ENCODE measurements around the gene EIF3F.

The EIF3F gene

DNA sequence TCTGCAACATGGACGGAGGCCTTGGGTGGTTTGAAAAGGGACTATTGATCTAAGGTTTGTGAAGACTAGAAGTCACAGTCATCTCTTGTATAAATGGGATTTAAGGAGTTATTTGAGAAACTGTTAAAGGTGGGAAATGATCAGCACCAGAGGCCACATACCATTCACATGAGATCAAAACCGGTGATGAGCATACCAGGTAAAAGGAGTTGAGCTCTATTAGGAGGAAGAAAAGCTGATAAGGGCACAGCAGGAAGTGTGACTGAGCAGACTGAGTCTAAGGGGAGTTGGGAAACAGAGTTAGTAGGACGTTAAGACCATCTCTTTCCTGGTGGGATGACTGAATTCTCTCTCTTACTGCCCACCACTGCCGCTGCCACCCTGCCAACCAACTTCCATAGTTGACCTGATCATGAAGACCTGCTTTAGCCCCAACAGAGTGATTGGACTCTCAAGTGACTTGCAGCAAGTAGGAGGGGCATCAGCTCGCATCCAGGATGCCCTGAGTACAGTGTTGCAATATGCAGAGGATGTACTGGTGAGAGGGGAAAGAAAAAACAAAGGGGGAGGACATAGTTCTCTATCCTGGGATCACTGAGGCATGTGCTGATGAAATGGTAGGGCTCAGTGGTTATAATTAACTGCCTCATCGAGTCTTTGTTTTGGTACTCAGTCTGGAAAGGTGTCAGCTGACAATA is 7.6 kb downstream of the EIF3F start:
- no peak for DNase-seq

- no peak for DNase-seq
Observed at GRCh38 chr11:7999795-8000194, 12.7 kb downstream of the EIF3F start.

DNA sequence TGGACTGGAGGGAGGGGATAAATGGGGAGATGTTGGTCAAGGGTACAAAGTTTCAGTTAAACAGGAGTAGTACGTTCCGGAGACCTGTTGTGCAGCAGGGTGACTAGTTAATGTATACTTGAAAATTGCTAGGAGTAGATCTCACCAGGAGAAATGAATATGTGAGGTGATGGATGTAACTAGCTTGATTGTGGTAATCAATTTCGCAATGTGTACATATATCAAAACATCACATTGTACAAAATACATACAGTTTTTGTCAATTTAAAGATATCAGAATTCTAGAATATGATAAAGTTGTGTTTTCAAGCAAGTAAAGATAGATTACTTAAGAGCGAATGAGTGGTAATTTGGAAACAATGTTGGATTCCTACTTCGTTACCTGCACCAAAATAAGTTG is 13.3 kb downstream of the EIF3F start:
- DNase-seq = no peak

DNA sequence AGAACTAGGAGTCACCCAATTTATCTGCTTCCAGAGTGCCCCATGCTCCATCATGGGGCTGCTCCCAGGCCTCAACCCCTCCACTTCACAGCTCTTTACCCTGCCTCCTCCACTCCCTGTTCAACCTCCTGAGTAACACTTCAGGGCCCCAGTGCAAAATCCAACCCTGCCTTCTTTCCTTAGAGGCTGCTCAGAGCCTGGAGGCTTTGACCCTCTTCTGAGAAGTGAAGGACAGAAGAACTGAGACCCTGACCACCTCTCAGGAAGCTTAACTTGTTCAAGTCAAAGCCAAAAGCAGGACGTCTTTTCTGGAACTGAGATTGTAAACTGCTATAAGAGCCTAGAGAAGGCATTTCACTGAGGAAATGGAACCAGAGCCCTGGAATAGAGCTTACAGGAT is 15.5 kb downstream of the EIF3F start:
- no peak for DNase-seq

- DNase-seq = no peak
Observed at GRCh38 chr11:8003187-8003586, 16.1 kb downstream of the EIF3F start.

DNA sequence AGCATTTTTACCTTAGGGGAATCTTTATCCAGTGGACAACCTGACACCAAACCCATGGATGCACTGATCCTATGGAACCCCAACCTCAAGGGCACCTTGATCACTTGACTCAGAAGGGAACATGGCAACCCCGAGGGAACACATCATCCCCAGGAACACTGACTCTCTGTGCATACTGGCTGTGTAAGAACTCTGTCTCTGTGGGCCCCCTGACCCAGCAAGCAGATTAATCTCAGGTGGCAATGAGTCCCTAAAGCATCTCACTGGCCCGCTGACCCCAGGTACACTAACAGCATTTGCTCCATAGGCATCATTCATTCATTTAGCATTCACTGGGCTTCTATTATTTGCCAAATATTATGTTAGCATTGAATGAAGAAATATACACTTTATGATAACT is 16.9 kb downstream of the EIF3F start:
- no peak for DNase-seq

DNA sequence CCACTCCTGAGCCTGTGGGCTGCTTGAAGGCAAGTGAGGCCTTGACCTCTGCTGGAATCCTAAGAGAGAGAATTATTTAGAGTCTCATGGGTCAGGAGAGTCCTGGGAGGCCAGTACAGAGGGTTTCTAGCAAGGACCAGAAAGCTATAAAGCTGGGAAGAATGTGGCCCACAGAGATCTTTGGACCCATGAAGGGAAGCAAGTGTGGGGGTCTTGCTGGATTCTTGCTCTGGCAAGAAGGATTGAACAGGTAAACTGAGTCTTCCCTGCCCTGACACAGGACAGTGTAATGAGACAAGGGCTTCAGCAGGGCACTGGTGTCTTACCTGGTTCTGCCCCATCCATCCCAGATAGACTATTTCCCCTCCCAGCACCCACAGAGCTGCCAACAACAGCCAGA is 18.4 kb downstream of the EIF3F start:
- no peak for DNase-seq

- DNase-seq = peak; percentile 54
Observed at GRCh38 chr11:8006349-8006977, 19.3 kb downstream of the EIF3F start.

DNA sequence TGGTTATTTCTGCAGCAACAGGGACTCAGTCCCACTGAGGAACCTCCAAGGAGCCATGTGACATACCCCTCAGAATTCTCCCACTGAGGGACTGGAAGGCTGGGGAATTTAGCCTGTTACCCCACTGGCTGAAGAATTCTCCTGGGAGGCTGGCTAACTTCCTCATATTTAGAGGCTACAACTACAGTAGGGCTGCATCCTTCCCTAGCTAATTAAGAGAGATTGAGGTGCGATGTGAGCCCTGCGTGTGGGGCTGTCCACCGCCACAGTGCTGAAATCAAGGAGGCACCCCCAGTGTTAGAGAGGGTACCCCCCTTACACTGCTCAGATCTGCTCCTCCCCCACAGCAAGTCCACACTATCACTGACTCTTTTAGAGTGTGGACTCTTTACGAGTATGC is 21.1 kb downstream of the EIF3F start:
- DNase-seq = no peak

GRCh38 chr11:8009856-8010255 is 22.7 kb downstream of the EIF3F start:
- DNase-seq = no peak

DNA sequence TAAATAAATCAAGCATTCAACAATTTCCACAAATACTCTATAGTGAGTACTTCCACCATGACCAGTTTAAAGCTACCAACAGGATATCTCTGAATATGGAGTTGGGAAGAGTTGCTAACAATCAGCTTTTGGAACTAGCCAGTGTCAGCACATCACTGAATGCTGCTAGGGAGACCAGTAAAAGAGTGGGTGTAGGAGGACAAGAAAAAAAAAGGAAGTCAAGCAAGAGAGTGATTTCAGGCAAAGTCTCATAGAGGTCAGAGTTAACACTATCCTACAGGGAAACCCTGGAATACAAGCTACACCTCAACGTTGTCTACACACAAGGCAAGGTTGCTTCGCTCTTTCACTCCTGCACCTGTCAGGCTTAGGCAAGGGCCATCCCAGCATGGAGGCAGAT is 24.2 kb downstream of the EIF3F start:
- DNase-seq = no peak

- DNase-seq = no peak
Observed at GRCh38 chr11:8011981-8012444, 24.9 kb downstream of the EIF3F start.

- DNase-seq = no peak
Observed at GRCh38 chr11:8013833-8014232, 26.7 kb downstream of the EIF3F start.

DNA sequence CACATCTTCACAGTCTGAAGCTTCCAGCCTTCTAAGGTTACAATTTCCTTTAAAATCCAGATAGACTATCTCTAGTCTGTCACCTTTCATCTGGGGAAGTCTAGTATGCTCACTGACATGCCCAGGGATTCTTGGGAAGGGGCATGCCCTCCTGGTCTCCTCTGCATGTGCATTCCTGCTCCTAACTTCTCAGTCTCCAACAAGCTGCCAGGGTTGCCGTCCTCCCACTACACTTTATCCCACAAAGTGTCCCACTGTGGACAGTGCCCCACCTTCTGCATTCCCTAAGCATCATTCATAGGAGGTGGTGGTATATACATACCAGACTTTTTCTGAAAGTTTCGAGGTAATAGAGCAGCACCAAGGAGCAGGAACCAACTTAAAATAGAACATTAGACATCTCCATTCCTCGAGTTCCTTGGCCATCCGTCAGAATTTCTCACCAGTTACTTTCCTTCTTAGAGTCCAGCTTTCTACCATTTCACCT is 28.7 kb downstream of the EIF3F start:
- no peak for DNase-seq

DNA sequence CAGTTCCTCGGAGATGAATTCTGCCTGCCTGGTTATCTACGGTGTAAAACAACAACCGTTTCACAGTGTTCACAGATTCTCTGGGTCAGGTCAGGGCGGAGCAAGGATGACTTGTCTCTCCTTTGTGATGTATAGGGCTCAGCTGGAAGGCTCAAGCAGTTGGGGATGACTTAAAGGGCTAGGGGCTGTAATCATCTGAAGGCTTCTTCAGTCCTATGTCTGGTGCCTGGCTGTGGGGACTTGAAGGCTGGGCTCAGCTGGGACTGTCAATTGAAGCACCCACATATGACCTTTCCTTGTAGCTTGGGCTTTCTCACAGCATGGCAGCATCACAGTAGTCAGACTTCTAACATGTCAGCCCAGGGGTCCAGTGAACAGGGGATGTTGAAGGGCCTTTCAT is 29.3 kb downstream of the EIF3F start:
- no peak for DNase-seq

DNA sequence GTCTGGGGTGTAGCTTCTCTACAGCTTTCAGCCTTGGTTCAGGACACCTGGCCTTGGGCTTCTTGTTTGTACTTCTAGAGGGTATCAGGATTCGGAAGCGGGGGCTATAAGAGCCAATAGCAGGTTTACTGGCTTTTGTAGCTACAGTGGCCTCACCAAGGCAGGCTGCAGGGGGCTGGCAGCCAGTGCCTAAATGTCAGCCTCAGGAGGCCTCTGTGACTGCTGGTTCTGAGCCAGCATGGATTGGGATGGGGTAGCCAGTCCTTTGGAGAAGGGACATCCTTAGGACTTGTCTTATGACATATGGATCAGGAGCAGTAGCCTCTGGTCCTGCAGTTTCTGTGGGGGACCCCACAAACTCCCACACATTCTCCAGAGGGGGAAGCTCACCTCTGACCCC is 29.9 kb downstream of the EIF3F start:
- no peak for DNase-seq

GRCh38 chr11:8017894-8018483 is 30.9 kb downstream of the EIF3F start:
- no peak for DNase-seq

- DNase-seq = no peak
Observed at GRCh38 chr11:8018484-8019313, 31.6 kb downstream of the EIF3F start.

- DNase-seq = no peak
Observed at GRCh38 chr11:8019314-8020243, 32.4 kb downstream of the EIF3F start.

GRCh38 chr11:8020244-8020597 is 33.1 kb downstream of the EIF3F start:
- DNase-seq = no peak

DNA sequence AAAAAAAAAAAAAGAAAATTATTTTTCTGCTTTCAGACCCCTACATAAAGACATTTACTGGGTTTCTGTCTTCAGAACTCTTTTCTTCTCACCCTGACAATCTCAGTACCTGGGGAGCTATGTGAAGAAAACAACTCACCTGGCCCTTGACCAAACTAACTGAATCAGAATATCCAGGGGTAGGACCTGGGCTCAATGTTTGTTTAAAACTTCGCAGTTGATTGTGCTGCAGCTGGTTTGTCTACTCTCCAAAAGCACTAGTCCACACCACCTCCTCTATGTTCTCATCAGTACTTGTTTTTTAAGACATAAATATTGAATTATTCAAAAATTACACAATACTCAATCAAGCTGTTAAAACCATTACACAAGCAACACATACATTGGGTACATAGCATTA is 34.8 kb downstream of the EIF3F start:
- no peak for DNase-seq

- no peak for DNase-seq
Observed at GRCh38 chr11:8022876-8023275, 35.7 kb downstream of the EIF3F start.

Data from NCI-H2107 (cell line).